Caki2 (cell line): ENCODE data around the gene RAN. TPM values are rescaled to one million over a fixed set of nuclear protein-coding genes. Genes with fewer than 3 reads are reported as not detected.
A peak's percentile ranks its signal among the peaks of the same experiment; 100 is the strongest.
"Not testable (repeated sequence)": the region's sequence is repeated elsewhere in the genome, so short reads cannot be mapped to it uniquely, and the experiment has no call there.

ENCODE experiments used
- DNase-seq: peaks from one replicate; pipeline ENCODE4 v3.0.0-alpha.2; 2015; ENCODE audit warnings: low read depth
- in situ Hi-C: cut with HindIII; loops from 2 replicates; pipeline ENCODE4 v1.10.0; 2016; ENCODE audit warnings: low sequenced_read_pairs, low pct_unique_long_range_greater_than_20kb, mixed read lengths
- total RNA-seq: library from RNA; depleted of rRNA; stranded (reverse); fragments of >200 nt; shearing (Covaris generic); gene quantifications from 2 replicates; pipeline ENCODE4 v1.2.3, GENCODE V29; 2014; ENCODE audit warnings: low replicate concordance

RAN gene
- total RNA-seq, 1 experiment from 2014 or later: 870 TPM

DNA sequence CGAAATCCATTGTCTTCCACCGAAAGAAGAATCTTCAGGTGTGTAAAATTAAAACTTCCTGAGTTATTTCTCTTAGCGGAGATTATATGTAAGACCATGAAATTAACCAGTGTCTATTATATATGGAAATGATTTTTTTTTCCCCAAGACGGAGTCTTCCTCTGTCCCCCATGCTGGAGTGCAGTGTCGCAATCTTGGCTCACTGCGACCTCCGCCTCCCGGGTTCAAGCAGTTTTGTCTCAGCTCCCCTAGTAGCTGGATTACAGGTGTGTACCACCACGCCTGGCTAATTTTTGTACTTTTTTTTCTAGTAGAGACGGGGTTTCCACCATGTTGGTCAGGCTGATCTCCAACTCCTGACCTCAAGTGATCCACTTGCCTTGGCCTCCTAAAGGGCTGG, 2.8 kb downstream of the RAN start:
- no peak for DNase-seq

DNA sequence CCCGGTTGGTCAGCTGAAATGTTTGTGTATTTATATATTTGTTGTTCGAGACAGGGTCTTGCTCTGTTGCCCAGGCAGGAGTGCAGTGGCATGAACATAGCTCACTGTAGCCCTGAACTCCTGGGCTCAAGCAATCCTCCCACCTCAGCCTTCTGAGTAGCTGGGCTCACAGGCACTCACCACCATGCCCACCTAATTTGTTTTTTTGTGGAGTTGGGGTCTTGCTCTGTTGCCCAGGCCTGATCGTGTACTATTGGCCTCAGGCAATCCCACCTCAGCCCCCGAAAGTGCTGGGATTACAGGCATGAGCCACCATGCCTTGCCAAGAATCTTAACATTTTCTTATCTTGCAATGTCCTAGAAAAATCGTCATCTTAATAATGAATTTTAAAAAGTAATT, 3.3 kb downstream of the RAN start:
- in situ Hi-C loops: no loop called here
- DNase-seq: no peak

More for the DNA sequence above, 2.8 kb downstream of the RAN start:
- in situ Hi-C loops: no loop called here

DNA sequence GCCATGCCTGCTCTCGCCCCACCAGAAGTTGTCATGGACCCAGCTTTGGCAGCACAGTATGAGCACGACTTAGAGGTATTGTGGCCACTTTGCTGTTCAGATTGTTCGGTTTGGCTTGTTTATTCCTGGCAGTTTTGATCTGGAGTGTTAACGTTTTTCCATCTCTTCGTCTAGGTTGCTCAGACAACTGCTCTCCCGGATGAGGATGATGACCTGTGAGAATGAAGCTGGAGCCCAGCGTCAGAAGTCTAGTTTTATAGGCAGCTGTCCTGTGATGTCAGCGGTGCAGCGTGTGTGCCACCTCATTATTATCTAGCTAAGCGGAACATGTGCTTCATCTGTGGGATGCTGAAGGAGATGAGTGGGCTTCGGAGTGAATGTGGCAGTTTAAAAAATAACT, 3.8 kb downstream of the RAN start:
- DNase-seq, in situ Hi-C loops: not testable (repeated sequence)

DNA sequence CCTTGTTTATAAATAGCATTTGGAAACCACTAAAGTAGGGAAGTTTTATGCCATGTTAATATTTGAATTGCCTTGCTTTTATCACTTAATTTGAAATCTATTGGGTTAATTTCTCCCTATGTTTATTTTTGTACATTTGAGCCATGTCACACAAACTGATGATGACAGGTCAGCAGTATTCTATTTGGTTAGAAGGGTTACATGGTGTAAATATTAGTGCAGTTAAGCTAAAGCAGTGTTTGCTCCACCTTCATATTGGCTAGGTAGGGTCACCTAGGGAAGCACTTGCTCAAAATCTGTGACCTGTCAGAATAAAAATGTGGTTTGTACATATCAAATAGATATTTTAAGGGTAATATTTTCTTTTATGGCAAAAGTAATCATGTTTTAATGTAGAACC, 4.4 kb downstream of the RAN start:
- DNase-seq: no peak
- in situ Hi-C loops: no loop called here

DNA sequence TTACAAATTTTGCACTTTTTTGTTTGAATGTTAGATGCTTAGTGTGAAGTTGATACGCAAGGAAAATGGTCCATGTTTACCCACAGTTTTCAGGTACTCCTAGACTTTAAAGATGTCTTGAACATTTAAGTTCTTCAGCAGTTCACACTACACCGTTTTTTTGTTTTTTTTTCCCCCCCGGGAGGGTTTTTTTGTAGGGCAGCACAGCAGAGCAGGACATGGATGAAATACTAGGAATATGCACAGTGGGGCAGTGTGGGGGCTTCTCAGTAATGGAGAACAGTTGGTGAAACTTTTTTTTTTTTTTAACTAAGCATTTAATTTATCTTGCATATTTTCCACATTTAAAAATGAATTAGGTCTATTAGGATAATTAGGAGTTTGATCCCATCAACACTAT, 4.9 kb downstream of the RAN start:
- in situ Hi-C loops: no loop called here
- no peak for DNase-seq

DNA sequence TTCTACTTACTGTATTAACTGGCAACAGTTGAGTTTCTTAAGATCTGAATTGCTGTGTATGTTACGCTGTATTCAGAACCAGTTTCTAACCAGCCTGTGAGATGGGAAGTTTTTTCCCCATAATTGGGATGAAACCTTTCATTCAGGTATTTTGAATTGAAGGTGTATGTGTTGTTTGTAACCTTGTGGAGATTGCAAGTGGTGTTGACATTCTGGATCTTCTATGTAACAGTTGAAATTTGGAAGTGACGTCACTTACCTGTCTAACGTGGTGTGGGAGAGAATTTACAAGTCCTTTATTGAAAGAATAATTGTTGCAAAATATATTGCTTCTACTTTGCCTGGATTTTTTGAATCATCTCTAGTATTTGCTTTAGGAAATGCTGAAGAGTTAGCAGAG, 5.5 kb downstream of the RAN start:
- in situ Hi-C loops: no loop called here
- no peak for DNase-seq

DNA sequence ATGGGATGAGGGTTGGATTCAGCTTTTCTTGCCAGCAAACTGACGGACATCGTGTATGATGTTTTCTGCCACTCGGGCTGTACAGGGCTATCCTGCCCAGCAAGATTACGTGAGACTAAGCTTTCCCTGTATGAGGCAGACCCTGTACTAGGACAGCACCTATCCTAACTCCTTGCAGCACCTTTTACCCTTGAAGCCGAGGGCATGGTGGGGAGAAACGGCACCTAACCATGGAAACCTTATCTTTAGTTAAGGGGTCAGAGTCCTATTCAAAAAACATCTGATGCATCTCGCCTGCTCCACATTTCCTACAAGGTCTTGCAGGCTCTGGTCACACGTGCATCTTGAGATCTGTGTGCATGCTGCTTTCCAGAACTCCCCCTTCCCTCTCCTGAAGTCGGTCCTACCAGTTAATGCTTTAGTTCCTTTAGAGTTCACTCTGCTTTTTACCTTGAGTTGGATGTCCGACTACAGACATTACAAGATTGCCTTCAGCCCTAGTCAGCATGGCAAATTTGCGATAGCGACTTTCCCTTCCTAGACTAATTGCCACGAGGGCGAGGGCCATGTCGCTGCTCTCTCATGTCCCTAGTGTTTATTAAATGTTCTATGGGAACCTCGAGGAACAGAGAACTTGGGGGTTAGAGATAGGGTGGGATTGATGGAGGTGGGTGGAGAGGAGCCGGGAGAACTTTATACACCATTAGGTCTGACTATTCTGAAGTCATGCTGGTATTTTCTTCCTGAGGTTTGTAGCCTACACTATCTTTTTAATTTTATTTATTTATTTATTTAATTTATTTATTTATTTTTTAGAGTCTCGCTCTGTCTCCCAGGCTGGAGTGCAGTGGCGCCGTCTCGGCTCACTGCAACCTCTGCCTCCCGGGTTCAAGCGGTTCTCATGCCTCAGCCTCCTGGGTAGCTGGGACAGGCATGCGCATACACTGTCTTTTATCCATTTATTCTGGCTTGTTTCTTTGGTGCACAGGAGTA, 6.6 kb downstream of the RAN start:
- DNase-seq: no peak
- in situ Hi-C loops: no loop called here

DNA sequence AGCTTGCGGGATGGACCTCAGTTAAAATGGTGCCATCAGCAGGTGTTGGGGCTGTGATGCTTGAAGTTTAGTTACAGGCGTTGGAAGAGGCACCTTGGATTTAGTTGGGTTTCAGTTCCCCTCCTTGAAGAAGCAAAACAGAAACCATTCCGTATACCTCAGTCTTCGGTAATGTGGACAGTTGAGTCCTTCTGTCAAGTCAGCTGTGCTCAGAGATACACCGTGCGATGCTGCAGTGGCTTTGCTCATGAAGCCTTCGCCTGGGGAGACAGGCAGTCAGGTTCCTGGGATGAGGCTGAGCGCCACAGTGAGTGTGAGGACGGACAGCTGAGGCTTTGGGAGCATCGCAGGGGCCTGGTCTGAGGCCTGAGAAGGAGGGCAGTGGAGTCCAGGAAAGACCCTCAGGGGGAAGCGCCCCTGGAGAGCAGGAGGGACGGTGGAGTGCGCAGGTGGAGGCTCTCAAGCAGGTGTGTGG, 7.4 kb downstream of the RAN start:
- in situ Hi-C loops: no loop called here
- no peak for DNase-seq

DNA sequence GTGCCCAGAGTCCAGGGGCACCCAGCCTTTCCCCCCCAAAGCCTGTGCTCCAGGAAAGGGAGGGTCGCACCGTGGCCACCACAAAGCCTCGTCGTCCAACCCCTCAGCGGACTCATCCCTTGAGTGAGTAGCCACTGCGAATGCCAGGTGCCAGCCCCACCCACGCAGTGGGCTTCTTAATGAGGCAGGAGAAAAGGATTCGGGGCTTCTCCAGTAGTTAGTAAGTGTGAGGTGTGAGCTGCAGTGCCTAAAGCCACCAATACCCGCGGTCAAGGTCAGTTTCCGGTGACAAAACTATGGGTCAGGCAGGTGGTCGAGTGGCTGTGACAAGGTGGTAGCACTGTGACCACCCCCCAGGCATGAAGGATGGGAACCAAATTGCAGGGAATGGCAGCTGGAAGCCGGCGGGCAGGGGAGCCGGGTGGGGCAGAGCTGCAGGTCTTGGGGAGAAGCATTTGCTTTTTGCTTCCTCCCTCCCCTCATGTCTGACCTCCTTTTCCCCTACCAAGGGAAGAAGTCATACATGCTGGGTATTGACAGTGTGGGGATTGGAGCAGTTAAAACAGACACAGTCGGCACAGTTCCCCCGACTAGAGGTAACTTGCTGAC, 8.0 kb downstream of the RAN start:
- in situ Hi-C loops: no loop called here
- no peak for DNase-seq

DNA sequence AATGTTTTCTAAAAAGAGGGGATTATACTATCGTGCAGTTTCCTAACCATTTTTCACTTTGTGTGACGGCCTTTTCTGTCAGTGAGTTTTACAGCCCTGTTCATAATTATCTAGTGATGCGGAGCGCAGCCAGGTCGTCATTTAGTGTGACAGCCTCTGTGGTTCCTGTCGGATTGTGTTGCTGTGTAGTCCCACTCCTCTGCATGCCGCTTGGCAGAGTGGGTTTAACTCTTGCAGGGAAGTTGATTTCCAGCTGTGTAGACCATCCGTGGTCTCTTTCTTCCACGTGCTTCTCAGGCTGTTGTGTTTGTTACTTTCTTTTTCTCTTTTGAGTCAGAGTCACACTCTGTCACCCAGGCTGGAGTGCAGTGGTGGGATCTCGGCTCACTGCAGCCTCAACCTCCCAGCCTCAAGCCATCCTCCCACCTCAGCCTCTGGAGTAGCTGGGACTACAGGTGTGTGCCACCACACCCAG, 8.6 kb downstream of the RAN start:
- DNase-seq: no peak
- in situ Hi-C loops: no loop called here

DNA sequence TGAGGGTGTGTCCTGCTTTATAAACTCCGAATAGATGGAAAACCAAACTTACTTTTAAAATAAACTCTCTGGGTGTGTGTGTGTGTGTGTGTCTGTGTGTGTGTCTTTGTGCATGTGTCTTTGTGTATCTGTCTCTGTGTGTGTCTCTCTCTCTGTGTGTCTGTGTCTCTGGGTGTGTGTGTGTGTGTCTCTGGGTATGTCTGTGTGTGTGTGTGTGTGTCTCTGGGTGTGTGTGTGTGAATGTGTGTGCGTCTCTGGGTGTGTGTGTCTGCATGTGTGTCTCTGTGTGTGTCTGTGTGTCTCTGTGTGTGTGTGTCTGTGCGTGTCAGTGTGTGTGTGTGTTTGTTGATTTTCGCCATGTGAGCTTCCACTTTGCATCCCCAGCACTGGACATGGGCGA, 9.2 kb downstream of the RAN start:
- in situ Hi-C loops: no loop called here
- DNase-seq: no peak

DNA sequence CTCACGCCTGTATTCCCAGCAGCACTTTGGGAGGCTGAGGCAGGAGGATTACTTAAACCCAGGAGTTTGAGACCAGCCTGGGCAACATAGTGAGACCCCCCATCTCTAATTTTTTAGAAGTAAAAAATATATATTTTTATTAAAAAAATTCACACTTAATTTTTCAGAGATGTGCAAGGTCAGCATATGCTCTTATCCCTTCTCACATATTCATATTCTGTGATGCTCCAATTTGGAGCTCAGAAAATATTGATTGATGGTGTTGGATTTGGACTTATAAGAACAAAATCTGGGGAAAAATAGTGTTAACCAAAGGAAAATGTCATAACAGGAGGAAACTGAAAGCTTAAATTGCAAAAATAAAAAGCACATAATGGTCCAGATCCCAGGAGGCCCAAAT, 9.7 kb downstream of the RAN start:
- in situ Hi-C loops: no loop called here
- no peak for DNase-seq

DNA sequence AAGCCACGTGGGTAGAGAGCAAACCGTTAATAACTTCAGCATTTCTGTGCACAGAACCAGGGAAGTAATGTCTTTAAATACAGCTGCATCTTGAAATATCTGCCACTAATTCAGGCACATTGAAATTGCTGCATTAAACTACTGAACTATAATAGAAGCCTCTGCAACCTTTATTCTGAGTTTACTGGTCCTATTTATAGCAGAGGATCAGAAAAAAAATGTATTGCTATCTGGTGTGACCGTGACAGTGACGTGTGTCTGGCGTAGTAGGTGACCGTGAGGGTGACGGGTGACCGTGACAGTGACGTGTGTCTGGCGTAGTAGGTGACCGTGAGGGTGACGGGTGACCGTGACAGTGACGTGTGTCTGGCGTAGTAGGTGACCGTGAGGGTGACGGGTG, 15.3 kb downstream of the RAN start:
- in situ Hi-C loops, DNase-seq: not testable (repeated sequence)

DNA sequence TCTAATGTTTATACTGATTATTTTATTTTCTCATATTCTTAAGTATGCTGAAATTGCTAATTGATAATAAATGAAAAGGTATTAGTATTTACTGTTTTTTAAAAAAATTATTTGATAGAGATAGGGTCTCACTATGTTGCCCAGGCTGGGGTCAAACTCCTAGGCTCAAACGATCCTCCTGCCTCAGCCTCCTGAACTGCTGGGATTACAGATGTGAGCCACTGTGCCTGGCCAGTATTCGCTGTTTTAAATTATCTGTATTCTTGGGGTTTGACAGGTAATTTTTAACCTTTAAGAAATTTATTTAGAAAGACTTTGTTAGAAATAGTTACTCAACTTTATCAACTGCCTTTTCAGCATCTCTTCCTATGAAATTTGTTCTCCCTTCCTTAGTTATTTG, 32.2 kb downstream of the RAN start:
- in situ Hi-C loops: no loop called here
- DNase-seq: no peak

DNA sequence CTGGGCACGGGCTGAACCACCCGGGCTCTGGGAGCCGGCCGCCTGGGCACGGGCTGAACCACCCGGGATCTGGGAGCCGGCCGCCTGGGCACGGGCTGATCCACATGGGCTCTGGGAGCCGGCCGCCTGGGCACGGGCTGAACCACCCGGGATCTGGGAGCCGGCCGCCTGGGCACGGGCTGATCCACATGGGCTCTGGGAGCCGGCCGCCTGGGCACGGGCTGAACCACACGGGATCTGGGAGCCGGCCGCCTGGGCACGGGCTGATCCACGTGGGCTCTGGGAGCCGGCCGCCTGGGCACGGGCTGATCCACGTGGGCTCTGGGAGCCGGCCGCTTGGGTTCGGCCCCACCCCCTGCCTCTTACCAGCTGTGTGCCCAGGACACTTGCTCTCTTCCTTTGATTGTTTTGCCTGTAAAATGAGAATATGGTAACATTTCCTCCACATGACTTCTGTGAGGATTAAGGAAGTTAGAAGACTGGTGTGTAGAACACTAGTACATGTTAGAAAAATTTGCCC, 33.1 kb downstream of the RAN start:
- DNase-seq, in situ Hi-C loops: not testable (repeated sequence)

DNA sequence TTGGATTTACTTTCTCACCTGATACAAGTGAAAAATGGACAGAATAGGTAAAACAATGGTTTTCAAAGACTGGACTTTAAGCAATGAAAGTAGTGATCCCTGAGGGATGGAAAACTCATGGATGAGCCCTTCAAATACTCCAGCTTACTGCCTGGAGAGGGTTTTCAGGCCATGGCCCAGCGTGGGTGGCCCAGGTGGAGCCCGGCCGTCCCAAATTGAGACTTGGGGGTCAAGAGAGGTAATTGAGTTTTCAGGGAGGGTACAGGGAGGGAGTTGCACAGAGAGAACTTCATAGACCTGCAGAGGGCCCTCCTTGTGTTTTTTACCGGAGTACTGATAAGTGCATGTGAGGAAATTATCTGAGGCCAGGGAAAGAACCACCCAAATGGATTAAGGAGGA, 37.2 kb downstream of the RAN start:
- in situ Hi-C loops: no loop called here
- DNase-seq: no peak

DNA sequence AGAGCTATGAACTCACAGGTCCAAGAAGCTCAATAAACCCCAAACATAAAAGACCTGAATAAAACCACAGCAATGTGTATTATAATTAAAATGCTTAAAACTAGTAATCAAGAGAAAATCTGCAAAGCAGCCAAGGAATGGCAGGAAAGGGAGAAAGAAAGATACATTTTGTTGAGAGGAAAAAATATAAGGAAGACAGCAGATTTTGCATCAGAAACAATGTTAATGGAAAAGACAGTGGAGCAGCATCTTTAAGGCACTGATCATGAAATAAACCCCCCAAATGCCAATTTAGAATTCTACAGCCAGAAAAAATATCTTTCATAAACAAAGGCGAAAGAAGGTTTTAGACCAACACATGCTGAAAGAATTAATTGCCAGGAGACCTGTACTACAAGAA, 39.3 kb downstream of the RAN start:
- DNase-seq: no peak
- in situ Hi-C loops: no loop called here

DNA sequence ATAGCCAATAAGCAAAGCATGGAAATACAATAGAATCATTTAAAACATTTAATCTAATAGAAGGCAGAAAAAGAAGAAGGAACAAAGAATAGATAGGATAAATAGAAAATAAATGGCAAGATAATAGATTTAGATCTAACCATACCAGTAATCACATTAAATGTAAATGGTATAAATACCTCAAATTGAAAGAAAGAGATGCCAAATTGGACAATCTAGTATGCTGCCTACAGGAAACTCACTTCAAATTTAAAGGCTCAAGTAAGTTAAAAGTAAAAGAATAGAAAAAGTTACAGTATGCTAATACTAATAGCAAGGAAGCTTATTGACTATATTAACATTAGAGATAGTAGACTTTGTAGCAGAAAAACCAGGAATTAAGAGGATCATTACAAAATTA, 40.1 kb downstream of the RAN start:
- in situ Hi-C loops: no loop called here
- no peak for DNase-seq

DNA sequence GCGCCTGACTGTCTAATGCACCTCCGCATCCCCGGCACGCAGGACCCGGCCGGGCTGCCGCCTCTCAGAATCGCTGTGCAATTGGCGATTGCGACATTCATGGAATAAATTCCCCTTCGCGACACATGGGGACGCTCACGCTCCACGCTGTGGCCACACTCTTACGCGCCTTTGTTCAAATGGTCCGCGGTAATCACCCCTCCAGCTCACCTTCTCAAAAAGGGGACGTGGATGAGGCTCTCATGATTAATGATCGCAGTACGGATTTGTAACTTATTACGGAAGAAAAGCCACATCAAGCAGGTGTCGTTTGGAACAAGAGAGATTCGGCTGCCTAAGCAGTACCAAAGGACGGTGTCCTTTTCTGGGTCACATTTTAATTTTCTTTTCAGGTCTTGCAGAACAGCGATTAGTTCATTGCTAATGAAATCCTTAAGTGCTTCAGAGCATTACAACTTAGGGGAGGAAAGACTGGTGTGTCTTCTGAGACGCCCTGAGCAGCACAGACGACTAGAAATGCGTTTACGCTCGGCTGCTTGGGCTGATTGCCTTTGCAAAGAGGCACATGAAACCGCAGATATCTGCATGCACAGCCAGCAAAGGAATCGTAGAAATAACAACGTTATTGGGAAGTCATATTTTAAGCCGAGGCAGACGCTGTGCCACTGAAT, 44.5 kb downstream of the RAN start:
- DNase-seq: peak; percentile 57
- in situ Hi-C loops: no loop called here
